NOMO-1 treated with dmso at 0.1 percent for 144 hours (cell line): ENCODE results near the gene ZNF514.
"Not testable (repeated sequence)": the region's sequence is repeated elsewhere in the genome, so short reads cannot be mapped to it uniquely, and the experiment has no call there.

Experiments
- DNase-seq: peaks from one replicate; lab custom pipeline; 2025; ENCODE audit not compliant: unreplicated experiment; lab: John Stamatoyannopoulos, UW

The ZNF514 gene

GRCh38 chr2:95138702-95139101 is 20.9 kb downstream of the ZNF514 start:
- DNase-seq = no peak

GRCh38 chr2:95122197-95122551 is 37.5 kb downstream of the ZNF514 start:
- DNase-seq = no peak

- DNase-seq = peak; percentile 68
Observed at GRCh38 chr2:95121407-95122196, 38.0 kb downstream of the ZNF514 start, which contains the start of gene MRPS5. Gene MRPS5, minus strand, starts transcription at chr2:95121808. Its CDS starts 17 bp downstream, at chr2:95121791.

GRCh38 chr2:95121093-95121406 is 38.6 kb downstream of the ZNF514 start:
- peak; percentile 24 for DNase-seq

- peak; percentile 19 for DNase-seq
Observed at GRCh38 chr2:95115418-95115817, 44.2 kb downstream of the ZNF514 start.

- DNase-seq = no peak
Observed at GRCh38 chr2:95113464-95113863, 46.2 kb downstream of the ZNF514 start.

GRCh38 chr2:95110395-95110794 is 49.3 kb downstream of the ZNF514 start:
- no peak for DNase-seq

- no peak for DNase-seq
Observed at GRCh38 chr2:95109260-95109659, 50.4 kb downstream of the ZNF514 start.

- no peak for DNase-seq
Observed at GRCh38 chr2:95106081-95106480, 53.6 kb downstream of the ZNF514 start.

- DNase-seq = no peak
Observed at GRCh38 chr2:95104606-95105005, 55.0 kb downstream of the ZNF514 start.

- DNase-seq = no peak
Observed at GRCh38 chr2:95099910-95100309, 59.7 kb downstream of the ZNF514 start.

- DNase-seq = not testable (repeated sequence)
Observed at GRCh38 chr2:95098273-95098672, 61.4 kb downstream of the ZNF514 start.
